Osteoblast (primary cell): Measurements from ENCODE around the gene B3GALT5. TPM values are rescaled to one million over a fixed set of nuclear protein-coding genes. Genes with fewer than 3 reads are reported as not detected.

ENCODE experiments used
- DNase-seq: peaks from one replicate; pipeline ENCODE4 v3.0.0; 2011; ENCODE audit warnings: low spot score, mixed read lengths; ENCODE audit not compliant: insufficient read length; ENCODE audit errors: missing footprints
- H2AFZ ChIP-seq: 2 replicates; pipeline ENCODE4 v1.6.0; 2011; ENCODE audit warnings: mild to moderate bottlenecking, low read length
- H3K27ac ChIP-seq: 2 replicates; pipeline ENCODE4 v1.5.1; 2011; ENCODE audit warnings: mild to moderate bottlenecking, low read depth, low read length, moderate library complexity
- H3K27me3 ChIP-seq: 2 replicates; pipeline ENCODE4 v1.6.0; 2012; ENCODE audit warnings: mild to moderate bottlenecking, control low read depth, inconsistent platforms, low read length, moderate library complexity; ENCODE audit not compliant: insufficient read depth
- H3K36me3 ChIP-seq: 2 replicates; pipeline ENCODE4 v1.5.1; 2011; ENCODE audit warnings: mild to moderate bottlenecking, low read length, control low read depth, moderate library complexity; ENCODE audit not compliant: insufficient read depth
- H3K4me1 ChIP-seq: 2 replicates; pipeline ENCODE4 v1.5.1; 2011; ENCODE audit warnings: mild to moderate bottlenecking, low read length, control low read depth, moderate library complexity; ENCODE audit not compliant: insufficient read depth
- H3K4me2 ChIP-seq: 2 replicates; pipeline ENCODE4 v1.6.0; 2011; ENCODE audit warnings: mild to moderate bottlenecking, low read length; ENCODE audit not compliant: insufficient read depth
- H3K4me3 ChIP-seq: fragments of 200-600 bp; sonication (generic); 3 replicates; pipeline ENCODE4 v1.5.1; 2012; ENCODE audit warnings: mild to moderate bottlenecking, low read length, inconsistent platforms; ENCODE audit not compliant: insufficient read depth
- H3K79me2 ChIP-seq: 2 replicates; pipeline ENCODE4 v1.6.0; 2012; ENCODE audit warnings: mild to moderate bottlenecking, low read length, control low read depth, inconsistent platforms; ENCODE audit not compliant: insufficient read depth
- H3K9me3 ChIP-seq: 2 replicates; pipeline ENCODE4 v1.5.1; 2011; ENCODE audit warnings: low read depth, low read length, control low read depth
- H4K20me1 ChIP-seq: 2 replicates; pipeline ENCODE4 v1.6.0; 2012; ENCODE audit warnings: mild to moderate bottlenecking, low read length, control low read depth; ENCODE audit not compliant: insufficient read depth
- CTCF ChIP-seq: IDR thresholded peaks from 2 replicates; pipeline ENCODE4 v1.5.1; 2011; ENCODE audit warnings: mild to moderate bottlenecking, low read depth, low read length, moderate library complexity; ENCODE audit errors: extremely low read depth
- total RNA-seq: library from RNA; depleted of rRNA; stranded (reverse); fragments of >200 nt; gene quantifications from 2 replicates; pipeline ENCODE4 v1.2.3, GENCODE V29; 2012

The B3GALT5 gene
- total RNA-seq, 1 donor = under 0.01 TPM

GRCh38 chr21:39690454-39690853 is 77.7 kb downstream of the B3GALT5 start:
- no peaks in the 10 kb centered on the region for H4K20me1 ChIP-seq

GRCh38 chr21:39694750-39695149 is 82.0 kb downstream of the B3GALT5 start:
- H3K4me1 ChIP-seq = no peaks in the 10 kb centered on the region
- no peaks in the 10 kb centered on the region for H4K20me1 ChIP-seq
- DNase-seq = no peak
- H3K27ac ChIP-seq = no peak overlapping the region
- H3K27me3 ChIP-seq = no peaks in the 10 kb centered on the region
- no peaks in the 10 kb centered on the region for H3K36me3 ChIP-seq
- H3K9me3 ChIP-seq = no peaks in the 10 kb centered on the region
- TF ChIP-seq CTCF = no peak
- H2AFZ ChIP-seq = no peak overlapping the region
- H3K4me2 ChIP-seq = no peak overlapping the region
- no peak overlapping the region for H3K4me3 ChIP-seq
- H3K79me2 ChIP-seq = no peaks in the 10 kb centered on the region

More at GRCh38 chr21:39690454-39690853, 77.7 kb downstream of the B3GALT5 start:
- H3K4me3 ChIP-seq = no peak overlapping the region
- no peaks in the 10 kb centered on the region for H3K79me2 ChIP-seq
- H3K27ac ChIP-seq = no peak overlapping the region
- DNase-seq = no peak
- no peak for TF ChIP-seq CTCF
- H3K4me1 ChIP-seq = no peaks in the 10 kb centered on the region
- no peak overlapping the region for H2AFZ ChIP-seq
- no peak overlapping the region for H3K4me2 ChIP-seq
- H3K9me3 ChIP-seq = no peaks in the 10 kb centered on the region
- no peaks in the 10 kb centered on the region for H3K36me3 ChIP-seq
- no peaks in the 10 kb centered on the region for H3K27me3 ChIP-seq

GRCh38 chr21:39696196-39696595 is 83.5 kb downstream of the B3GALT5 start:
- Histone ChIP-seq H3K27ac (no peak overlapping the region), H3K9me3 (no peaks in the 10 kb centered on the region), H3K4me2 (no peak overlapping the region), H3K79me2 (no peaks in the 10 kb centered on the region), H2AFZ (no peak overlapping the region), H3K36me3 (no peaks in the 10 kb centered on the region), H4K20me1 (no peaks in the 10 kb centered on the region), H3K4me3 (no peak overlapping the region), H3K4me1 (no peaks in the 10 kb centered on the region), H3K27me3 (no peaks in the 10 kb centered on the region)
- no peak for DNase-seq
- TF ChIP-seq CTCF = no peak

GRCh38 chr21:39696618-39697017 is 83.9 kb downstream of the B3GALT5 start:
- no peak overlapping the region for H3K27ac ChIP-seq
- H3K9me3 ChIP-seq = no peaks in the 10 kb centered on the region
- TF ChIP-seq CTCF = no peak
- no peaks in the 10 kb centered on the region for H3K79me2 ChIP-seq
- no peak overlapping the region for H3K4me3 ChIP-seq
- H3K4me1 ChIP-seq = no peaks in the 10 kb centered on the region
- H3K27me3 ChIP-seq = no peaks in the 10 kb centered on the region
- H3K4me2 ChIP-seq = no peak overlapping the region
- DNase-seq = no peak
- H3K36me3 ChIP-seq = no peaks in the 10 kb centered on the region
- H2AFZ ChIP-seq = no peak overlapping the region
- H4K20me1 ChIP-seq = no peaks in the 10 kb centered on the region
